Omental fat pad (tissue), 4 donors: ENCODE results near the gene FAM81A. TPM values are rescaled to one million over a fixed set of nuclear protein-coding genes. Genes with fewer than 3 reads are reported as not detected.
"Not testable (repeated sequence)": the region's sequence is repeated elsewhere in the genome, so short reads cannot be mapped to it uniquely, and the experiment has no call there.

Experiments
- ATAC-seq: fragments of 150-250 bp; one replicate; pipeline ENCODE4 v1.9.1; 2016; ENCODE audit warnings: mild to moderate bottlenecking, moderate library complexity; ENCODE audit not compliant: low FRiP score
- DNase-seq: peaks from one replicate; pipeline ENCODE4 v3.0.0-alpha.2; 2019; ENCODE audit warnings: low spot score
- CTCF ChIP-seq, 3 donors: fragments of 450-650 bp; IDR thresholded peaks; one replicate each; pipeline ENCODE4 v1.5.1; 2016 to 2017; ENCODE audit warnings: antibody characterized with exemption in 3 of 3, mild to moderate bottlenecking in 3 of 3, moderate library complexity in 2 of 3
- total RNA-seq, 4 donors: library from RNA; depleted of rRNA; stranded (reverse); fragments of >200 nt; gene quantifications; one replicate each; pipeline ENCODE4 v1.1.0, GENCODE V29; 2016

Gene FAM81A
- total RNA-seq, 4 donors from 2014 or later = 0.38 to 0.93 (median 0.72) TPM; not detected in 1

DNA sequence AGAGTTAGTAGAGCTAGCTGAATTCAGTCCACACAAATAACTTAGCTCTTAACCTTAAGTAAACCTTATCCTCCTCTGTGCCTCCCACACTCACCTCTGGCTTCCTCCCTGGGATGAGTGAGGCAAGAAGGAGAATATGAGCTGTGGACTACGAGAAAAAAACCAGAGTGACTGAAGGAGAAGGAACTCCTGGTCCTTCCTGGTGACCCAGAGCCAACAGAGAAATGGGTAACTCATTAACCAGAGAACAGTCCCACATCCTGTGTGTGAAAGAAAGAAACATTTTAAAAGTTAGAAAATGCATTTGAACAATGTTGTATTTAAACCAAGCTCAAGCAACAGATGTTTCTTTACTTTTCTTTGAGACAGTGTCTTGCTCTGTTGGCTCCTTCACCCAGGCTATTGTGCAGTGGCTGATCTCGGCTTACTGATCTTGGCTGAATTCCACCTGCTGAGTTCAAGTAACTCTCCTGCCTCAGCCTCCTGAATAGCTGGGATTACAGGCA is 27.5 kb upstream of the FAM81A start:
- no peak for ATAC-seq

GRCh38 chr15:59413577-59413976 is 24.4 kb upstream of the FAM81A start:
- no peak for TF ChIP-seq CTCF (IDR thresholded peaks at IDR 0.05)
- ATAC-seq = no peak
- DNase-seq = no peak

More for the DNA sequence above, 27.5 kb upstream of the FAM81A start:
- TF ChIP-seq CTCF (IDR thresholded peaks at IDR 0.05) = no peak
- no peak for DNase-seq

- no peak for DNase-seq
- no peak for TF ChIP-seq CTCF (IDR thresholded peaks at IDR 0.05)
- ATAC-seq = no peak
Observed at GRCh38 chr15:59416816-59417215, 21.2 kb upstream of the FAM81A start.

- TF ChIP-seq CTCF (IDR thresholded peaks at IDR 0.05) = no peak
- ATAC-seq = no peak
Observed at GRCh38 chr15:59419170-59419569, 18.8 kb upstream of the FAM81A start.

DNA sequence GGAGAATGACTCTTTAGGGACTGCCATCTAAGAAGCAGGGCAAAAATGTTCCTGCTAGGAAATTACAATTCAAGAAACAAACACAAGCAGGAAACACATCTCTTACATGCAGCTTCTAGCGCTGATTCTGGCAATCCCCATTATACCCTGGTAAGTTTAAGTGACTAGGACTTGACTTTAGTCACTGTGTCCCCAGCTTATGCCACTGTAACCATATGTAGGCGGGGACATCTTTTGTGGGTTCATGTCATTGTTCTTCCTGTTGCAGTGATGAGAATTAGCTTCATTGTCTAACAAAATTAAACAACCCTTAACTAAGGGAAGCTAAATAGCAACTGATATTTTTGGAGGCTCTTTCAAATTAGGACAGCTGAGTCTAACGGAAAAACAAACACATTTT is 17.9 kb upstream of the FAM81A start:
- no peak for TF ChIP-seq CTCF (IDR thresholded peaks at IDR 0.05)
- DNase-seq (no peak), ATAC-seq (no peak)

More at GRCh38 chr15:59419170-59419569, 18.8 kb upstream of the FAM81A start:
- DNase-seq = no peak

DNA sequence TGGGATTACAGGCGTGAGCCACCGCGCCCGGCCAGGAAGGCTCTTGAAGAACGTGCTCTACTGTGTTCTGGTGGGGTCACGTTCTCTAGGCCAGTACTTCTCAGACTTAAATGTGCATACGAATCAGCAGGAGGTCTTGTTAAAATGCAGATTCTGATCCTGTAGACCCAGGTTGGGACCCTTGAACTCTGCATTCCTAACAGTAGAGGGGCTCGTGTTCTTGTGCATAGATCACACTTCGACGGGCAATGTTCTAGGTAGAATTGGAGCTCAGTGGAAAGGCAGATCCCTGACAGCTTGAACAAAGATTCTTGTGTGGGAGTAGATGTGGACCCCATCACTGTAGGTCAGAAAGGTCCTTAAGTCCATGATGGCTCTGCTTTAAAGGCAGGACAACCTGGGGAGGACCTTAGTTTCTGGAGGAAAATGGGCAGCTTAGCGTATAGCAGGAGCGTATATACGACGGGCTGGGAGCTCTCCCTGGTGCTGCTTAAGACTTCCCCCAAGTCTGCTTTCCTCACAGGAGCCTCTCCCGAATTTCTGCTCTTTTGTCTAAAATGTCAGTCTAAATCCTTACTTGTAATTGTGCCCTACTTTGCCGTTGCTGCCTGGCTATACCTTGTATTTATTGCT is 16.9 kb upstream of the FAM81A start:
- no peak for TF ChIP-seq CTCF (IDR thresholded peaks at IDR 0.05)
- no peak for ATAC-seq
- DNase-seq = no peak

DNA sequence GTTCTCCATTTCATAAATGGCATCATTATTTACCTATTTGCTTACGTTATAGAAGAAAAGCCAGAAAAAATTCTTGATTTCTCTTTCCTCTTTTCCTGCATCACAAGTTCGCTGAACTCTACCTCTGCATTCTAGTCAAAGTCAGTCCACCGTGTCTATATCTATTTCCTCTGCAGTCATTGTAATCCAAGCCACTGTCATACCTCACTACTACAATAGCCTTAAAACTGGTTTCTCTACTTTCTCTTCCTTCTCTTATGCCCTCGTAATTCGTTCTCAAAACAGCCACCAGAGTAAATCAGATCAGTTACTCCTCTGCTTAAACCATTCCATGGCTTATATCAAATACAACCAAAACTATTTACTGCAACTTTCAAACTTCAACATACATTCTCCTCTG is 13.4 kb upstream of the FAM81A start:
- ATAC-seq (no peak), DNase-seq (no peak)
- TF ChIP-seq CTCF (IDR thresholded peaks at IDR 0.05) = no peak

DNA sequence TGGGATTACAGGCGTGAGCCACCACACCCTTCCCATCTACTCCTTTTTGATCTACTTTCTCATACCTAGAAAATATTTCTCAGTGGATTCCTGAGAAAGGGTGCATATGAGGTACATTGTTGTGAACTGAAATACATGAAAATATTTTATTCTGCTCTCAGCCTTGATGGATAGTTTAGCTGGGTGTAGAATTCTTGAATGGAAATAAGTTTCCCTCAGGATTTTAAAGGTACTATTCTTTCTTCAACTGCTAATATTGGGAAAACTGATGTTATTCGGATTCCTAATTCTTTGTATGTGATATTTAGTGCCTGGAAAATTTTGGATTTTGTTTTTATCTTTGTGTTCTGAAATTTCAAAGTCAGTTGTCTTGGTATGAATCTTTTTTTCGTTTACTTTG is 9.1 kb upstream of the FAM81A start:
- DNase-seq, ATAC-seq: not testable (repeated sequence)
